IMR-90 (cell line): ENCODE data around the gene SLC66A3.

Experiments used
- BHLHE40 ChIP-seq: fragments of 150-350 bp; IDR thresholded peaks from 2 replicates; pipeline ENCODE4 v1.6.1; 2016; ENCODE audit warnings: mild to moderate bottlenecking, low read depth, low read length
- CEBPB ChIP-seq: IDR thresholded peaks from 2 replicates; pipeline ENCODE4 v1.6.1; 2012; ENCODE audit warnings: low read depth, low read length, improper control_type of control experiment
- CTCF ChIP-seq: conservative IDR thresholded peaks from 2 replicates; pipeline ENCODE4 v1.5.1; 2012; ENCODE audit warnings: mild to moderate bottlenecking, low read depth, low read length, improper control_type of control experiment
- FOS ChIP-seq: fragments of 150-350 bp; IDR thresholded peaks from 2 replicates; pipeline ENCODE4 v1.6.1; 2016; ENCODE audit warnings: low read depth, low read length
- MAFK ChIP-seq: IDR thresholded peaks from 2 replicates; pipeline ENCODE4 v1.6.1; 2012; ENCODE audit warnings: low read depth, low read length, improper control_type of control experiment
- MAZ ChIP-seq: IDR thresholded peaks from 2 replicates; pipeline ENCODE4 v1.6.1; 2012; ENCODE audit warnings: low read depth, mild to moderate bottlenecking, low read length, improper control_type of control experiment, moderate library complexity, borderline replicate concordance
- MXI1 ChIP-seq: IDR thresholded peaks from 2 replicates; pipeline ENCODE4 v1.6.1; 2012; ENCODE audit warnings: low read depth, mild to moderate bottlenecking, low read length, moderate library complexity, borderline replicate concordance
- POLR2A ChIP-seq: IDR thresholded peaks from 2 replicates; pipeline ENCODE4 v1.6.1; 2012; ENCODE audit warnings: mild to moderate bottlenecking, low read depth, low read length
- RAD21 ChIP-seq: IDR thresholded peaks from 2 replicates; pipeline ENCODE4 v1.6.1; 2012; ENCODE audit warnings: low read length, improper control_type of control experiment
- RCOR1 ChIP-seq: IDR thresholded peaks from 2 replicates; pipeline ENCODE4 v1.6.1; 2012; ENCODE audit warnings: mild to moderate bottlenecking, low read length, improper control_type of control experiment; ENCODE audit not compliant: insufficient replicate concordance
- RFX5 ChIP-seq: IDR thresholded peaks from 2 replicates; pipeline ENCODE4 v1.8.0; 2012; ENCODE audit warnings: low read depth, mild to moderate bottlenecking, low read length, moderate library complexity
- USF2 ChIP-seq: fragments of 150-350 bp; IDR thresholded peaks from 2 replicates; pipeline ENCODE4 v1.6.1; 2017; ENCODE audit warnings: mild to moderate bottlenecking, antibody characterized with exemption, low read length, low read depth
- TF ChIP-seq, protein P1 (sequence below): fragments of 150-350 bp; IDR thresholded peaks from 2 replicates; pipeline ENCODE4 v1.6.1; 2016; ENCODE audit warnings: low read depth, mild to moderate bottlenecking, low read length, moderate library complexity, borderline replicate concordance

DNA sequence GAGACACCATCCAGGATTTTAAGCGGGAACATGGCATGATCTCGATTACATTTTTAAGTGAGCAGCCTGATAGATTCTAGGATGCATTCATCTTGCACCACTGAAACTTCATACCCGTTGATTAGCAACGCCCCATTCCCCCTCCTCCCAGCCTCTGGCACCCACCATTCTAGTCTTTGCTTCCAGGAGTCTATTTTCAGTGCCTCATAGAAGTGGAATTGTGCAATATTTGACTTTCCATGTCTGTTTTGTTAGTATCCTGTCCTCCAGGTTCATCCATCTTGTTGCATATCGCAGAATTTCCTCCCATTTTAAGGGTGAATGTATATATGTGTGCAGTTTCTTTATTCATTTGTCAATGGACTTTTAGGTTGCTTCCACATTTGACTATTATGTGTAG lies 20.9 kb upstream of the SLC66A3 start:
- TF ChIP-seq POLR2A (no peak), CTCF (no peak), MXI1 (no peak), CEBPB (peak; percentile 84), MAFK (no peak), FOS (no peak), RCOR1 (no peak), USF2 (no peak), MAZ (no peak), RFX5 (no peak), RAD21 (no peak), BHLHE40 (no peak)
- TF ChIP-seq, protein P1, sequence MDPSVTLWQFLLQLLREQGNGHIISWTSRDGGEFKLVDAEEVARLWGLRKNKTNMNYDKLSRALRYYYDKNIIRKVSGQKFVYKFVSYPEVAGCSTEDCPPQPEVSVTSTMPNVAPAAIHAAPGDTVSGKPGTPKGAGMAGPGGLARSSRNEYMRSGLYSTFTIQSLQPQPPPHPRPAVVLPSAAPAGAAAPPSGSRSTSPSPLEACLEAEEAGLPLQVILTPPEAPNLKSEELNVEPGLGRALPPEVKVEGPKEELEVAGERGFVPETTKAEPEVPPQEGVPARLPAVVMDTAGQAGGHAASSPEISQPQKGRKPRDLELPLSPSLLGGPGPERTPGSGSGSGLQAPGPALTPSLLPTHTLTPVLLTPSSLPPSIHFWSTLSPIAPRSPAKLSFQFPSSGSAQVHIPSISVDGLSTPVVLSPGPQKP: no peak
